BE2C (cell line): ENCODE data around the gene GALNT17.

Source experiments
- DNase-seq: peaks from one replicate; pipeline ENCODE4 v3.0.0-alpha.2; 2020
- H3K27me3 ChIP-seq: fragments of 250-450 bp; sonication (Bioruptor Pico); 2 replicates; pipeline ENCODE4 v1.5.1; 2020; ENCODE audit warnings: mild to moderate bottlenecking
- H3K36me3 ChIP-seq: fragments of 250-450 bp; sonication (Bioruptor Pico); 2 replicates; pipeline ENCODE4 v1.5.1; 2020; ENCODE audit warnings: mild to moderate bottlenecking
- H3K4me1 ChIP-seq: fragments of 250-450 bp; sonication (Bioruptor Pico); 2 replicates; pipeline ENCODE4 v1.5.1; 2020
- H3K4me3 ChIP-seq: 2 replicates; pipeline ENCODE4 v1.5.1; 2011; ENCODE audit warnings: low read depth, low read length
- H3K9me3 ChIP-seq: fragments of 250-450 bp; sonication (Bioruptor Pico); 2 replicates; pipeline ENCODE4 v1.5.1; 2020
- TF ChIP-seq, protein P1 (sequence below): IDR thresholded peaks from 2 replicates; pipeline ENCODE4 v1.5.1; 2012; ENCODE audit warnings: mild to moderate bottlenecking, low read depth, low read length

The GALNT17 gene

DNA sequence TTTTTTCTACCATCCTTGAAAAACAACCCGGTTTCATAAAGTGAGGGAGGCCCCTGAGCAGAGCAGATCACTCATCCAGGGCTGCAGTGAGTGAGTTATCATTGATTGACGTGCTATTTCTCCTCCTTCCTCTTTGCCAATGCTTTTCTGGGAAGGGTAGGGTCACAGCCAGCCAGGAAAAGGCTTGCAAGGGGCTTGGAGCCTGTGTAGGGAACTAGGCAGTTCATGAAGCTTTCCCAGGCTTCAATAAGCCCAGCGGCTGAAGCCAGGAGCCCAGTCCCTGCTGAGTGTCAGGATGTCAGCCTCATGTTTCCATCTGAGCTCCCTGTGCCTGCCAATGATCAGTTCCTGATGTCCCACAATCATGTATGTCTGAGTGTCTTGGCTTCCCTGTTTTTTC is 584.7 kb downstream of the GALNT17 start:
- H3K4me3 ChIP-seq = no peak overlapping the region
- TF ChIP-seq, protein P1, sequence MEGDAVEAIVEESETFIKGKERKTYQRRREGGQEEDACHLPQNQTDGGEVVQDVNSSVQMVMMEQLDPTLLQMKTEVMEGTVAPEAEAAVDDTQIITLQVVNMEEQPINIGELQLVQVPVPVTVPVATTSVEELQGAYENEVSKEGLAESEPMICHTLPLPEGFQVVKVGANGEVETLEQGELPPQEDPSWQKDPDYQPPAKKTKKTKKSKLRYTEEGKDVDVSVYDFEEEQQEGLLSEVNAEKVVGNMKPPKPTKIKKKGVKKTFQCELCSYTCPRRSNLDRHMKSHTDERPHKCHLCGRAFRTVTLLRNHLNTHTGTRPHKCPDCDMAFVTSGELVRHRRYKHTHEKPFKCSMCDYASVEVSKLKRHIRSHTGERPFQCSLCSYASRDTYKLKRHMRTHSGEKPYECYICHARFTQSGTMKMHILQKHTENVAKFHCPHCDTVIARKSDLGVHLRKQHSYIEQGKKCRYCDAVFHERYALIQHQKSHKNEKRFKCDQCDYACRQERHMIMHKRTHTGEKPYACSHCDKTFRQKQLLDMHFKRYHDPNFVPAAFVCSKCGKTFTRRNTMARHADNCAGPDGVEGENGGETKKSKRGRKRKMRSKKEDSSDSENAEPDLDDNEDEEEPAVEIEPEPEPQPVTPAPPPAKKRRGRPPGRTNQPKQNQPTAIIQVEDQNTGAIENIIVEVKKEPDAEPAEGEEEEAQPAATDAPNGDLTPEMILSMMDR = no peak
- DNase-seq = no peak
- no peaks in the 10 kb centered on the region for H3K27me3 ChIP-seq
- H3K36me3 ChIP-seq = no peaks in the 10 kb centered on the region
- no peaks in the 10 kb centered on the region for H3K9me3 ChIP-seq
- no peaks in the 10 kb centered on the region for H3K4me1 ChIP-seq

DNA sequence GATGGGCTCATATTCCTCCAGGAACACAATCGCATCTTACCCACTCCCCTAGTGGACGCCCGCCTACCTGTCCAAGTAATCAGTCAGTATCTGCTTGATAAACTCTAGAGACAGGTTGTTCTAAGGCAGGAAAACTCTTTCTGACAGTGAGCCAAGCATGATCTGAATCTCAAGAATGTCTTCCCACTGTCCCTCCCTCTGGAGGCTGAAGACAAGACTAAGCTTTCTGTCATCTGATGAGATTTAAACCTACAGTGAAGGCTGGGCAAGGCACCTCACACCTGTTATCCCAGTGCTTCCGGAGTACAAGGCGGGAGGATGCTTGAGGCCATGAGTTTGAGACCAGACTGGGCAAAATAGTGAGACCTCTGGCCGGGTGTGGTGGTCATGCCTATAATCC is 586.6 kb downstream of the GALNT17 start:
- no peaks in the 10 kb centered on the region for H3K27me3 ChIP-seq
- no peak overlapping the region for H3K4me3 ChIP-seq
- no peak for DNase-seq
- no peaks in the 10 kb centered on the region for H3K4me1 ChIP-seq
- no peaks in the 10 kb centered on the region for H3K9me3 ChIP-seq
- no peaks in the 10 kb centered on the region for H3K36me3 ChIP-seq
- TF ChIP-seq, protein P1 = no peak

DNA sequence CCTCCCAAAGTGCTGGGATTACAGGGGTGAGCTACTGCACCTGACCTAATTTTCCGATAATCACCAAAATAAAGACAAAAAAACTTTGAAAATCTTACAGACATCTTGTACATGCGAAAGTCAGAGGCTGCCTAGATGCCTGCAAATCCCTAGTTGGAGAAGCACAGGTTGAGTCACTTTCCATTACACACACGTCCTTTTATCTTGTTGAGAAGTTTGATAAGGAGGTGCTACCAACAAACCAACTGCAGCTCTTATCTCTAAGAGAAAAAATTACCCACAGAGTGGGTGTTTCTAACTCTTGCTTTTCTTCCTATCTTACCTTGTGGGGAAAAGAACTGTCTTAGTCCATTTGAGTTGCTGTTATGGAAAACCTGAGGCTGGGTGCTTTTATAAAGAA is 589.8 kb downstream of the GALNT17 start:
- Histone ChIP-seq H3K9me3 (no peaks in the 10 kb centered on the region), H3K36me3 (no peaks in the 10 kb centered on the region), H3K4me3 (no peak overlapping the region), H3K27me3 (no peaks in the 10 kb centered on the region), H3K4me1 (no peaks in the 10 kb centered on the region)
- no peak for DNase-seq
- TF ChIP-seq, protein P1 = no peak

- DNase-seq = no peak
- no peak overlapping the region for H3K4me3 ChIP-seq
- H3K9me3 ChIP-seq = no peaks in the 10 kb centered on the region
- no peaks in the 10 kb centered on the region for H3K36me3 ChIP-seq
- no peaks in the 10 kb centered on the region for H3K4me1 ChIP-seq
- TF ChIP-seq, protein P1 = no peak
- no peaks in the 10 kb centered on the region for H3K27me3 ChIP-seq
Measured at GRCh38 chr7:71723859-71724258, 591.9 kb downstream of the GALNT17 start.

- TF ChIP-seq, protein P1 = no peak
- H3K4me3 ChIP-seq = no peak overlapping the region
- no peaks in the 10 kb centered on the region for H3K27me3 ChIP-seq
- no peaks in the 10 kb centered on the region for H3K4me1 ChIP-seq
- H3K9me3 ChIP-seq = no peaks in the 10 kb centered on the region
- no peak for DNase-seq
- H3K36me3 ChIP-seq = no peaks in the 10 kb centered on the region
Measured at GRCh38 chr7:71727347-71727746, 595.4 kb downstream of the GALNT17 start.

GRCh38 chr7:71731740-71732139 is 599.8 kb downstream of the GALNT17 start:
- no peaks in the 10 kb centered on the region for H3K27me3 ChIP-seq
- H3K36me3 ChIP-seq = no peaks in the 10 kb centered on the region
- TF ChIP-seq, protein P1 = no peak
- no peak for DNase-seq
- no peaks in the 10 kb centered on the region for H3K9me3 ChIP-seq
- H3K4me3 ChIP-seq = no peak overlapping the region
- no peaks in the 10 kb centered on the region for H3K4me1 ChIP-seq
